Omental fat pad (tissue), 4 donors: ENCODE data around the gene GOLPH3. TPM values are rescaled to one million over a fixed set of nuclear protein-coding genes. Genes with fewer than 3 reads are reported as not detected.

ENCODE experiments used
- ATAC-seq: fragments of 150-250 bp; one replicate; pipeline ENCODE4 v1.9.1; 2016; ENCODE audit warnings: mild to moderate bottlenecking, moderate library complexity; ENCODE audit not compliant: low FRiP score
- DNase-seq: peaks from one replicate; pipeline ENCODE4 v3.0.0-alpha.2; 2019; ENCODE audit warnings: low spot score
- total RNA-seq, 4 donors: library from RNA; depleted of rRNA; stranded (reverse); fragments of >200 nt; gene quantifications; one replicate each; pipeline ENCODE4 v1.1.0, GENCODE V29; 2016
- TF ChIP-seq, protein P1 (sequence below), 3 donors: fragments of 450-650 bp; IDR thresholded peaks; one replicate each; pipeline ENCODE4 v1.5.1; 2016 to 2017; ENCODE audit warnings: antibody characterized with exemption in 3 of 3, mild to moderate bottlenecking in 3 of 3, moderate library complexity in 2 of 3

Gene GOLPH3
- total RNA-seq, 4 donors from 2014 or later, result 75.3 to 87.2 (median 84.0) TPM

DNA sequence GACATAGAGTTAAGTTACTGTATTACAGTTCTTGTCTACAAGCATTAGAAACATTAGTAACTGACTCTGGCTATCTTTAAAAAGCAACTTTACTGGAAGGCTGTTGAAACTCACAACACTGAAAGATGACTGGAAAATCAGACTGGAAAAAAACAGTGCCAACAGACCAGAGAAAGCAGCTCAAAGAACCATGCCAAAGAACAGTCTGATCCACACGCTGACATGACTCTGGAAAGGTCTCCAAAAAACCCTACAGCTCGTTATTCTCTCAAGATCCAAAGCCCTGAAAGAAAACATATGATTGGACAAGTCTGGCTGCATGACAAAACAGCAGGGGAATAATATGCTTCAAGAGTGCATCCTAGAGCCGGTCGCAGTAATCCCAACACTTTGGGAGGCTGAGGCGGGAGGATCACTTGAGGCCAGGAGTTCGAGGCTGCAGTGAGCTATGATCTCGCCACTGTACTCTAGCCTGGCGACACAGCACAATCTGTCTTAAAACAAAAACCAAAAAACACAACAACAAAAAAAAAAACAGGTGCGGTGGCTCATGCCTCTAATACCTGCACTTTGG lies 5.6 kb downstream of the GOLPH3 start:
- ATAC-seq (no peak), DNase-seq (no peak)
- TF ChIP-seq, protein P1, sequence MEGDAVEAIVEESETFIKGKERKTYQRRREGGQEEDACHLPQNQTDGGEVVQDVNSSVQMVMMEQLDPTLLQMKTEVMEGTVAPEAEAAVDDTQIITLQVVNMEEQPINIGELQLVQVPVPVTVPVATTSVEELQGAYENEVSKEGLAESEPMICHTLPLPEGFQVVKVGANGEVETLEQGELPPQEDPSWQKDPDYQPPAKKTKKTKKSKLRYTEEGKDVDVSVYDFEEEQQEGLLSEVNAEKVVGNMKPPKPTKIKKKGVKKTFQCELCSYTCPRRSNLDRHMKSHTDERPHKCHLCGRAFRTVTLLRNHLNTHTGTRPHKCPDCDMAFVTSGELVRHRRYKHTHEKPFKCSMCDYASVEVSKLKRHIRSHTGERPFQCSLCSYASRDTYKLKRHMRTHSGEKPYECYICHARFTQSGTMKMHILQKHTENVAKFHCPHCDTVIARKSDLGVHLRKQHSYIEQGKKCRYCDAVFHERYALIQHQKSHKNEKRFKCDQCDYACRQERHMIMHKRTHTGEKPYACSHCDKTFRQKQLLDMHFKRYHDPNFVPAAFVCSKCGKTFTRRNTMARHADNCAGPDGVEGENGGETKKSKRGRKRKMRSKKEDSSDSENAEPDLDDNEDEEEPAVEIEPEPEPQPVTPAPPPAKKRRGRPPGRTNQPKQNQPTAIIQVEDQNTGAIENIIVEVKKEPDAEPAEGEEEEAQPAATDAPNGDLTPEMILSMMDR (IDR thresholded peaks at IDR 0.05), result no peak

- DNase-seq (no peak), ATAC-seq (no peak)
- TF ChIP-seq, protein P1 (IDR thresholded peaks at IDR 0.05), result no peak
Measured at GRCh38 chr5:32165597-32165996, 8.5 kb downstream of the GOLPH3 start.

- TF ChIP-seq, protein P1 (IDR thresholded peaks at IDR 0.05), result no peak
- ATAC-seq (no peak), DNase-seq (no peak)
Measured at GRCh38 chr5:32163785-32164184, 10.3 kb downstream of the GOLPH3 start.

- ATAC-seq (no peak), DNase-seq (no peak)
- TF ChIP-seq, protein P1 (IDR thresholded peaks at IDR 0.05), result no peak
Measured at GRCh38 chr5:32163053-32163452, 11.1 kb downstream of the GOLPH3 start.

- TF ChIP-seq, protein P1 (IDR thresholded peaks at IDR 0.05), result no peak
- DNase-seq (no peak), ATAC-seq (no peak)
Measured at GRCh38 chr5:32160228-32160627, 13.9 kb downstream of the GOLPH3 start.

- no peak for DNase-seq
- TF ChIP-seq, protein P1 (IDR thresholded peaks at IDR 0.05), result no peak
- no peak for ATAC-seq
Measured at GRCh38 chr5:32159328-32160072, 14.6 kb downstream of the GOLPH3 start.

- TF ChIP-seq, protein P1 (IDR thresholded peaks at IDR 0.05), result no peak
- ATAC-seq (no peak), DNase-seq (no peak)
Measured at GRCh38 chr5:32158679-32158975, 15.5 kb downstream of the GOLPH3 start.
